Measurements from ENCODE around the gene ZP1.

The ZP1 gene

GRCh38 chr11:60910281-60910687 lies 42.9 kb downstream of the ZP1 start:
- DNase-seq (ENCODE audit: low read depth), result no peak

GRCh38 chr11:60910711-60911380 lies 43.5 kb downstream of the ZP1 start:
- no peak for DNase-seq (ENCODE audit: low read depth)

- no peak for DNase-seq (ENCODE audit: low read depth)
Observed at GRCh38 chr11:60912223-60912850, 45.0 kb downstream of the ZP1 start.

GRCh38 chr11:60912851-60913528 lies 45.6 kb downstream of the ZP1 start:
- no peak for DNase-seq (ENCODE audit: low read depth)

GRCh38 chr11:60913793-60914632 lies 46.7 kb downstream of the ZP1 start, which contains the start of gene TMEM109:
TSS of gene TMEM109 (plus strand) at chr11:60914158. CDS start at chr11:60919694, 5,536 bp downstream.
- peak; percentile 78 for DNase-seq (ENCODE audit: low read depth)

- no peak for DNase-seq (ENCODE audit: low read depth)
Observed at GRCh38 chr11:60914633-60915247, 47.4 kb downstream of the ZP1 start.

GRCh38 chr11:60915248-60915914 lies 48.0 kb downstream of the ZP1 start:
- DNase-seq (ENCODE audit: low read depth), result peak; percentile 70

- no peak for DNase-seq (ENCODE audit: low read depth)
Observed at GRCh38 chr11:60916669-60917206, 49.4 kb downstream of the ZP1 start.

- no peak for DNase-seq (ENCODE audit: low read depth)
Observed at GRCh38 chr11:60917267-60917666, 49.9 kb downstream of the ZP1 start.

- no peak for DNase-seq (ENCODE audit: low read depth)
Observed at GRCh38 chr11:60918251-60918938, 51.1 kb downstream of the ZP1 start.

GRCh38 chr11:60918939-60919265 lies 51.6 kb downstream of the ZP1 start:
- no peak for DNase-seq (ENCODE audit: low read depth)

GRCh38 chr11:60919320-60919719 lies 52.0 kb downstream of the ZP1 start:
- DNase-seq (ENCODE audit: low read depth), result no peak

- no peak for DNase-seq (ENCODE audit: low read depth)
Observed at GRCh38 chr11:60919956-60920355, 52.6 kb downstream of the ZP1 start.

GRCh38 chr11:60921259-60921658 lies 53.9 kb downstream of the ZP1 start:
- no peak for DNase-seq (ENCODE audit: low read depth)

- no peak for DNase-seq (ENCODE audit: low read depth)
Observed at GRCh38 chr11:60921777-60922335, 54.5 kb downstream of the ZP1 start.

- no peak for DNase-seq (ENCODE audit: low read depth)
Observed at GRCh38 chr11:60922906-60923305, 55.6 kb downstream of the ZP1 start.

GRCh38 chr11:60923326-60923725 lies 56.0 kb downstream of the ZP1 start:
- no peak for DNase-seq (ENCODE audit: low read depth)

- no peak for DNase-seq (ENCODE audit: low read depth)
Observed at GRCh38 chr11:60923800-60924109, 56.4 kb downstream of the ZP1 start.

GRCh38 chr11:60924110-60924905 lies 57.0 kb downstream of the ZP1 start, which contains the start of gene TMEM132A:
TSS of gene TMEM132A (plus strand) at chr11:60924460. CDS start at chr11:60924634, 174 bp downstream.
- DNase-seq (ENCODE audit: low read depth), result no peak
